A673 (cell line): ENCODE results near the gene MAP4K4.

ENCODE experiments used
- CTCF ChIP-seq: fragments of 300-800, 200-600 bp; sonication (generic); conservative IDR thresholded peaks from 2 replicates; pipeline ENCODE4 v1.5.1; 2017; ENCODE audit warnings: low read depth, mild to moderate bottlenecking, antibody characterized with exemption, low read length, moderate library complexity, mixed read lengths
- EZH2 ChIP-seq: fragments of 200-600 bp; sonication (generic); IDR thresholded peaks from 2 replicates; pipeline ENCODE4 v1.6.1; 2017; ENCODE audit warnings: borderline replicate concordance, low read depth, mild to moderate bottlenecking, mixed read lengths, antibody characterized with exemption, low read length; ENCODE audit not compliant: poor library complexity, severe bottlenecking

- TF ChIP-seq CTCF (no peak), EZH2 (no peak)
These were observed 8.8 kb downstream of the MAP4K4 start for GRCh38 chr2:101706121-101706818.
